ENCODE measurements around the gene SCYGR3.

SCYGR3 gene

GRCh38 chr2:227614740-227615139 is at the start of gene SCYGR3:
Gene SCYGR3, minus strand, starts transcription at chr2:227614840. Its CDS starts 0 bp downstream, at chr2:227614840.
- no peak for DNase-seq (ENCODE audit: low read depth)

GRCh38 chr2:227661827-227662226 is 47.2 kb upstream of the SCYGR3 start:
- DNase-seq (ENCODE audit: low read depth) = no peak

GRCh38 chr2:227661025-227661649 is 46.5 kb upstream of the SCYGR3 start:
- no peak for DNase-seq (ENCODE audit: low read depth)

- DNase-seq (ENCODE audit: low read depth) = no peak
These were observed 42.7 kb upstream of the SCYGR3 start for GRCh38 chr2:227657199-227657845.

DNA sequence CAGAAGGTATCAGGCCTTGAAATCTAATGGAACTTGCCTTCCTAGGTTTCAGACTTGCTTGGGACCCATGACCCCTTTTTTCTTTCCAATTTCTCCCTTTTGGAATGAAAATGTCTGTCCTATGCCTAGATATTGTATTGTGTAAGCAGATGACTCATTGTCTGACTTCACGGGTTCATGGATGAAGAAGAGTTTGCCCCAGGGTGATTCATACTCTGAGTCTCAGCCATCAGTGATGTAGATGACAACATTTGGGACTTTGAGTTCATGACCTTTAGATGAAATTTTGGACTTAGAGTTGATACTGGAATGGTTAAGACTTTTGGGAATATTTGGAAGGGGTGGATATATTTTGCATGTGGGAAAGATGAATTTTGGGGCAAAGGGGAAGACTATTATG is 40.8 kb upstream of the SCYGR3 start:
- DNase-seq (ENCODE audit: low read depth) = peak; percentile 48

DNA sequence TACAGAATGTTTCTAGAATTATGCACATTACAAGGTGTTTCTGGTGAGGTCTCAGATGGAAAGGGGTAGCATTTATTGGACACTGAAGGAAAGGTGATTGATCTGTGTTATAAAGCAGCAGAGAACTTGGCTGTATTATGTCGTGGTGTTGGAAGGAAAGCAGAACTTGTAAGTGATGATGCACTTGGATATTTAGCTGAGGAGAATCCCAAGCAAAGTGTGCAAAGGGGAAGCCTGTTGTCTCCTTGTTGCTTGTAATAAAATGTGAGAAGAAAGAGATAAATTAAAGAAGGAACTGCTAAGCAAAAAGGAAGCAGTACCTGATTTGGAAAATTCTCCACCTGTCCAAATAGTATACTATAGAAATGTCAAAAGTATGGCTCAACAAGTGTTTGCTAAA is 39.8 kb upstream of the SCYGR3 start:
- no peak for DNase-seq (ENCODE audit: low read depth)

GRCh38 chr2:227653419-227653818 is 38.8 kb upstream of the SCYGR3 start:
- DNase-seq (ENCODE audit: low read depth) = no peak

DNA sequence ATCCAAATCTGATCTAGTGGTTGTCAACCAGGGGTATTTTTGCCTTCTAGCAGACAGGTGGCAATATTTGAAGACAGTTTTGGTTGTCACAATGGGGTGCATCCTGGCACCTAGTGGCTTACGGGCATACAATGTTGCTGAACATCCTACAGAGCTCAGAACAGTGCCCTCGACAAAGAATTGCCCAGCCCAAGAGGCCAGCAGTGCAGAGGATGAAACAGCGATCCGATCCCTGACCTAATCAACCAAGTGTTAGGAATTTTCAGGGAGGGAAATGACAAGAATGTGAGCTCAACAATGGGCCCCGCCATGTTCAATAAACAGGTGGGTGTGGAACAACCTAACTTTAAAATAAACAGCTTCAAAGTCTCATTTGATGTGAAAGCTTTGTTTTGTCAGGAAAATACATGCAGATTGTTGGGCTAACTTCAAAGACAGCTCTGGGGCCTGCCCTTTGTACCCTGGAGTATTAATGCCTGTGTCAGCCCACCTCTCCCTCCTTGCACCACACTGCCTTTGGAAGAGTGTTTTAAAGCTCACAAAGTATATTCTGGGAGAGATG is 29.4 kb upstream of the SCYGR3 start:
- no peak for DNase-seq (ENCODE audit: low read depth)

DNA sequence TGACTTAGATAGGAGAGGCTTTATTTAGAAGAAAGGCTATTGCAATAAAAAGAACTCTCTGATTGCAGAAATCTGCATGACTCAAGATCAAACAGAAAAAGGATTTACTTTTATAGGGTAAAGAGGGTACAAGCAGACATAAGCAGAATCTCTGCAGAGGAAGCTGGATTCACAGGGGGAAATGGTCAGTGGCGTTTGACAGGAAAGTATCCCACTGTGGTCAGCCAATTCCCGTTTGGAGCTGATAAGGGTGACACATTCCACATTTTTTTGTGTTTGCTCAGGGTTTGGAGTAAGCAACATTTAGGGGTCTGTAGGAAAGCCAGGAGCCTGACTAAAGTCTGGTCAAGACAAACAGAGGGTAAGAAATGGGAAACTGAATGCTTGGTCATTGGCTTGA is 28.0 kb upstream of the SCYGR3 start:
- no peak for DNase-seq (ENCODE audit: low read depth)

GRCh38 chr2:227634201-227634600 is 19.6 kb upstream of the SCYGR3 start:
- DNase-seq (ENCODE audit: low read depth) = no peak

DNA sequence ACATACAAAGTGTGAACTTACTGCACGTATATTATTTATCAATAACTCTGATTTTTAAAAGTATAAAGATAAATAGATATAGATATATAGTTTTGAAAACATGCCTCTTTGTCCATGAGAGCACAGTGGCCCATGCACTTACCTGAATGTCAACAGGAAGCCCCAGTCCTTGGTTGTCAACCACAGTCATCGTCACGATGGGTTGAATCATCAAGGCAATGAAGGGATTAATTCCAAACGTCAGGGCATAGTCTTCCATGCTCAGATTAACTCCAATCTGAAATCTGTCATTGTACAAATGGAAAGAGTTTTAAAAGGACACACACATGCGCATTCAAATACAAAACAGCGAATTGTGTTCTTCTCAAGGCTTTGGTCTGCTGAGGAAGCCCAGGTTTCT is 18.2 kb upstream of the SCYGR3 start:
- no peak for DNase-seq (ENCODE audit: low read depth)

GRCh38 chr2:227630322-227630721 is 15.7 kb upstream of the SCYGR3 start:
- DNase-seq (ENCODE audit: low read depth) = no peak

DNA sequence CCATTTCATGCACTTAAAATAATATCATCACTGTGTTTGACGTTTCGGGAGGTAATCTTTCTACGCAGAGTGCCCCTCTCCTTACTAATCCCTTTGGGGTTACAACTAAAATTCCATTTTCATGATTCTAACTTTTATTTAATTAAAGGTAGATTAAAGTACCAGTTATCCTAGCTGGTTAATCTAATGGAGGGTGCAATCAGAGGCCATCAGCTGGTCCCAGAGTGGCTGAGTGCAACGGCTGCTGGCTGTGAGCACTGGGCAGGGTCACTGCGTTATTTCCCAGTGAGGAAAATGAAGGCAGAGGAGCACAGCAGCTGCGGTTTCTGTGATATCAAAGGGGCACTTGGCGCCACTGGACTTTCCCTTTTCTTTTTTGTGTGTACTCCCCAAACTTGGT is 14.8 kb upstream of the SCYGR3 start:
- DNase-seq (ENCODE audit: low read depth) = no peak

DNA sequence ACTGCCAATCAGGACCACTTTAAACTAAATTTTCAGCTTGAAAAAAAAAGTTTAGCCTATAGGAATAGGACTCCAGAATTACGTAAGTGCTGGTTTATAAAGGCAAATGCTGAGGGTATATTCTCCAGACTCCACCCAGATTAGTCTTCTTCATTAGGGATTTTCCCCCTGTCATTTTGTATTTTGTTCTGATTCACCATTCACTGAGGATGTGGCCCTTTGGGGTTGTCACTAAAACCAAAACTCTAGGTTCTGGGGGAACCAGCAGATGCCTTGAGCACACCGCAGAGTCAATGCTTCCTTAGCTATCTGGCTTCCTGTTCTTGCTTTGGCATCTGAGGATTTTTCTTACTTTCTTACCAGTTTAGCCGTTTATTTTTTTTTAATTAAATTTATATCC is 13.1 kb upstream of the SCYGR3 start:
- DNase-seq (ENCODE audit: low read depth) = no peak

- DNase-seq (ENCODE audit: low read depth) = no peak
These were observed 12.0 kb upstream of the SCYGR3 start for GRCh38 chr2:227626580-227627151.

- DNase-seq (ENCODE audit: low read depth) = no peak
These were observed 10.8 kb upstream of the SCYGR3 start for GRCh38 chr2:227625420-227625819.

- DNase-seq (ENCODE audit: low read depth) = no peak
These were observed 8.6 kb upstream of the SCYGR3 start for GRCh38 chr2:227623226-227623625.

DNA sequence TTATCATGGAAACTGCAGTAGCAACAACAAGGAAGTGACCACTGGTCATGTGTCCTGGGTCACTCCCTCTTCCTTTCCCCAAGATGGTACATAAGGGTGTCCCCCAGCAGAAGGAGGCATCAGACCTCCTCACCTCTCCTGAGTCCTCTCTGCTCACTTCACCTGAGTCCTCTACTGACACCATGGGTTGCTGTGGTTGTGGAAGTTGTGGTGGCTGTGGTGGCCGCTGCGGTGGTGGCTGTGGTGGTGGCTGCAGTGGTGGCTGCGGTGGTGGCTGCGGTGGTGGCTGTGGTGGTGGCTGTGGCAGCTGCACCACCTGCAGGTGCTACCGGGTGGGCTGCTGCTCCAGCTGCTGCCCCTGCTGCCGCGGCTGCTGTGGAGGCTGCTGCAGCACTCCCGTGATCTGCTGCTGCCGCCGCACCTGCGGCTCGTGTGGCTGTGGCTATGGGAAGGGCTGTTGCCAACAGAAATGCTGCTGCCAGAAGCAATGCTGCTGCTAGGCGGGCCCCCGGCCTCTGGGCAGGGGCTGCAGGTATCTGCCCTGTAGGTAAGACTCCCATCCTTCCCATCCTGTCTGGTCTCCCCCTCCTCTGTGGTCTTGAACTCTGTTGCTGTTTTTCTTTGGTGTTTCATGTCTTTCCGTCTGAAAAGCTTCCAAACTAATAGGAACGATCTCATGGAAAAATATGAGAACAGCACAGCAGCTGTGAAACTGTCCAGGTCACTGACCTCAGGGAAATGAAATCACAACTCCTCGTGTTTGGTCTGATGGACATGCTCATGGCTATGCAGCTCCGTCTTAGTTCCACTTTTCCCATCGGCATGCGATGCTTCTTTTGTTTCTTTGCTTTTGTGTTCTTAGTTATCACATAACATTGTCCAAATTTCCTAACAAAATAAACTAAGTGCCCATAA is 2.9 kb upstream of the SCYGR3 start, which contains the start of gene SCYGR4:
TSS of gene SCYGR4 (plus strand) at position 183 of the 915 bp plus-strand sequence. CDS start at position 183, 0 bp downstream.
- no peak for DNase-seq (ENCODE audit: low read depth)

GRCh38 chr2:227616631-227617030 is 2.0 kb upstream of the SCYGR3 start:
- DNase-seq (ENCODE audit: low read depth) = no peak

DNA sequence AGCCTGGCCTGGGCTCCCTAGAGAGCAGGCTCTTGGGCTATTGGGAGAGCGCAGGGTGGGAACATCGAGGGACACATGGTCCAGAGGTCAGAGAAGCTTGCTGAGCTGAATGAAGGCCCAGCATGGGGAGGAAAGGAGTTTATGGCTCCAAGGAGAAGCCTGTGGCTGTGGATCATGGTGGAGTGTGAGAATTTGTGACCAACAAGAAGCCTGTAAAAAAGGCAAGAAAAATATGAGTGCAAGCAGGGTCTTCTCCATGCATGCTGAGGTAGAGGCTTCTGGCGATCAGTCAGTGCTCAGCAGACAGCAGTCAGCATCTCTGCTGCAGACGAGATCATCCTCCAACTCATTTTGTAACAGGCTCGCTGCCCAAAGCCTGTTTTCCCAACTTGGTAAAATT is 1.3 kb upstream of the SCYGR3 start:
- no peak for DNase-seq (ENCODE audit: low read depth)

GRCh38 chr2:227615181-227615580 is 541 bp upstream of the SCYGR3 start:
- no peak for DNase-seq (ENCODE audit: low read depth)

DNA sequence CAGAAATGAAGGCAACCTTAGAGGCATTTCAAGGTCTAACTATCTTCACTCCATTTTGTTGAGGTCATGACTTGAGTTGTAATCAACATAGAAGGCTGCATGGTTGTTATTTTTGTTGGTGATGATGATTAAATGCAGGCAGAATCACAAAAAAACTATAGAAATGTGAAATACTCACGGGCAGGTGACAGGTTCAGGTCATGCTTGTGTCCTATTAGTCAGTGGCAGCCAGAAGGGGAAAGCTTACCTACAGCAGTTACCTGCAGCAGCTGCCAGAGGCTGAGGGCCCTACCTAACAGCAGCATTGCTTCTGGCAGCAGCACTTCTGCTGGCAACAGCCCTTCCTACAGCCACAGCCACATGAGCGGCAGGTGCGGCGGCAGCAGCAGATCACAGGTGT is 394 bp downstream of the SCYGR3 start:
- no peak for DNase-seq (ENCODE audit: low read depth)

All from HS-27A (cell line).